Measurements from ENCODE around the gene KCTD1.
"Not testable (repeated sequence)": the region's sequence is repeated elsewhere in the genome, so short reads cannot be mapped to it uniquely, and the experiment has no call there.

The KCTD1 gene

GRCh38 chr18:26457611-26458353, 90.6 kb downstream of the KCTD1 start:
- DNase-seq (ENCODE audit: low read depth in 2 of 2) = no peak

DNA sequence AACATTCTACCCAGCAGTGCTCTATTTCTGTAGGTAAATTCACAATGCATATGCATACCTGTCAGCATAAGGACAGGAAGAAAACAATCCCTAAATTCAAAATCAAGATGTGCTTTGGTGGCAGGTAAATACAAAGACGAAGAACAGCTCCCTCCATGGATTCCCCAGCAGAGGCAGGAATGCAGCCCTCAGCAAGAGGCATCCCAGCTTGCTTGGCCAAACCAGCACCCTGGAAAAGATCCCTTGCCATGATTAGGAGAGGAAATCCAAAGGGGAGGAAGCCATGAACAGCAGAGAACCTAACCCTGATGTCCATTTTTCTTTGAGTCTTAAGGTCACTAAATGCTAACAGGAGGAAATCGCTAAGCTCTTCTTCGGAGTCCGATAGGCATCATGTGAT, 91.2 kb downstream of the KCTD1 start:
- no peak for DNase-seq (ENCODE audit: low read depth in 2 of 2)

- DNase-seq (ENCODE audit: low read depth in 2 of 2) = no peak
Observed at GRCh38 chr18:26456070-26456491, 92.3 kb downstream of the KCTD1 start.

DNA sequence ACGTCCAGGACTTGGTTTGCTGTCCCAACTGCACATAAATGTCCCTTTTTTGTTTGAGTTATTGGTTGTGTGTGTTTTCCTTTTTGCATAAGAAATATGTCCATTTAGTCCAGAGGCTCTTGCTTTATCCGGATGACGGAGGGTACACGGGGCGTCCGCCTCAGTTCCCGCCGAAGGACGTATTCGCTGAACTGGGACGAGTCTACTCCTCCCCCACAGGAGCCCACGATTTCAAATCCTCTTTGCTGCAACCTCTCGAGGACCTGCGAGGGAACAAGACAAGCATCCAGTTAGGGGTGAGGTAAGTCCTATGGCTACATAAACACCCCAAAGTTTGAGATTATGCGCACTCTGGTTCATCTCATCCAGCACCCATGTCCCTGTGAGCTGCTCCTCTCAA, 92.7 kb downstream of the KCTD1 start:
- DNase-seq (ENCODE audit: low read depth in 2 of 2) = no peak

GRCh38 chr18:26454616-26455015, 93.7 kb downstream of the KCTD1 start:
- DNase-seq (ENCODE audit: low read depth in 2 of 2) = no peak

- DNase-seq (ENCODE audit: low read depth in 2 of 2) = no peak
Observed at GRCh38 chr18:26454192-26454591, 94.2 kb downstream of the KCTD1 start.

DNA sequence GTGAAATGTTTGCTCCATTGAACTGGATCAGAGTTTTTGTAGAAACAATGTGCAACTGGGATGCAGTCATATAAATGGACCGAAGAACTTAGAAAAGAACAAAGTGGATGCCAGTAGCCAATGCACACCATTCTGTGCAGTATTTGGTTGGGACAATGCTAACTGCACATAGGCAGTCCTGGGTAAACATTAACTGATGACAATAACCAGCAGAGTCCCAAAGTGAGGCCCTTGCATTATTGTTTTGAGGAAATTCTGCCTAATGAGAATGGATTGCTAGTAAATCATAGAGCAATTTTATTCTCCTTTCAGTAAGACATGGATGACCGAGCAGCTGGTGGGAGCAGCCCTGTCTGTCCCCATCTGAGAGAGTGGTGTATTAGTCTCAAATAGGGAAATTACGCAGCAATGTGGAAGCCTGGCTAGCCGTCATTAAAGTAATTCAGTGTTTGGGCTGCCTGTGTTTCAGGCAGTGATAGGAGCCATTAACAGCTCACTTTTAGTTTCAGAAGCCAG, 94.9 kb downstream of the KCTD1 start:
- DNase-seq (ENCODE audit: low read depth in 2 of 2) = no peak

DNA sequence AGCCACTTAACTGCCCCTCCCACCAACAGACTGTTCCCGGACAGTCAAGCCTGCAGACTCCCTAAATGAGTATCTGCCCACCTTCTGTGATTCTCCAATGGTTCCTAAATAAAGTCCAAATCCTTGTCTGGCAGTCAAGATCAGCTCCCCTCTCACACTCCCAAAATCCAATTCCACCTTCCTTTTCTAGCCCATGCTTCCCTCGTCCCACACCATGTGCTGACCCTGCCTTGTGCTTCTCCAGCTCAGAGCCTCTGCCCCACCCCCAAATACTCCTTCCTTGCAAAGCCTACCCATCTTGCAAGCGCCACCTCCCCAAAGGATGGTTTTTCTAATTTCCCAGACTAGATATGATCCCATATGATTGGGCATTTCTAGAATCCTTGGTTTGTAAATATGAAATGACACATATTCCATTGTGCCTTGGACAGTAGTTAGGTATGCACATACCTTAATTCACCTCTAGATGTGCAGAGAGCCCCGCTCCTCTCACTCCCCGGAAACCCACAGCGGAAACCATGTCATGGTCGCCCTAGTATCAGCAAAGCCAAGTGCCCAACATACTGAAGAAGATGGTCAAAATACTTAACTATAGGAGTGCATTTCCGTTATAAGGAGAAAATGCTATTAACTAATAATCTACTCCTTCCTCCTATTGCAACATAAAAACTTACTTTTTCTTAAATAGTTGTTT, 97.2 kb downstream of the KCTD1 start:
- DNase-seq (ENCODE audit: low read depth in 2 of 2) = no peak

DNA sequence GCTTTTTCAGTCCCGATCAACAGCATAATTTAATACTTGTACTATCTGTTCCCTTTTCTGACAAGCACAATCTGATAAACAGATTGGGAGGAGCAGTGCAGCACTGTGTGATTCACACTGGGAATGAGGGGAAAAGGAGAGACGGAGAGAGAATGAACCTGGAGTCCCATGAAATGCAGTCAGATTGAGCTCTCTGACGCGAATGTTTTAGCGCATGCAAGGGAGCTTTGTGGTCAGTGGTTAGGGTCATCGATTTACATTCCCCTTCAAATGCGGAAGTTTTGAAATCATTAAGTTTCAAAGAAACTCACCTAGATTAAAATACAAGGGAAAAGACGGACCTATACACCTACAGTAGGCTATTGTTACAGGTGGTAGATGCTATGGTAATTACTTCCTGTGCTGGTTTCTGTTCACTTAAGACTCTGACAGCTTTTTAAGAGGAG, 99.6 kb downstream of the KCTD1 start:
- no peak for DNase-seq (ENCODE audit: low read depth in 2 of 2)

DNA sequence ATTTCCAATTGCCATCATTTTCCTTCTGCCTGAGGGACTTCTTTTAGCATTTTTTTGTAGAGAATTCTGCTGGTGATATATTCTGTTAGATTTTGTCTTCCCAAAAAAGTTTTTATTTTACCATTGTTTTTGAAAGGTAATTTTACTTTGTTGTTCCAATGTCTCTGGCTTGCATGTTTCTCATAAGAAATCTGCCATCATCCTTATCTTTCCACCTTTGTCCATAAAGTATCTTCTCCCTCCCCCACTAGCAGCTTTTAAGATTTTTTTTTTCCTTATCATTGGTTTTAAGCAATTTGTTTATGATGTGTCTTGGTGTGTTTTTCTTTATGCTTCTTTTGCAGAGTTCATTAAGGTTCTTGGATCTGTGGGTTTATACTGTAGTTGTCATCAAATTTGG, 104.5 kb downstream of the KCTD1 start:
- DNase-seq (ENCODE audit: low read depth in 2 of 2) = no peak

DNA sequence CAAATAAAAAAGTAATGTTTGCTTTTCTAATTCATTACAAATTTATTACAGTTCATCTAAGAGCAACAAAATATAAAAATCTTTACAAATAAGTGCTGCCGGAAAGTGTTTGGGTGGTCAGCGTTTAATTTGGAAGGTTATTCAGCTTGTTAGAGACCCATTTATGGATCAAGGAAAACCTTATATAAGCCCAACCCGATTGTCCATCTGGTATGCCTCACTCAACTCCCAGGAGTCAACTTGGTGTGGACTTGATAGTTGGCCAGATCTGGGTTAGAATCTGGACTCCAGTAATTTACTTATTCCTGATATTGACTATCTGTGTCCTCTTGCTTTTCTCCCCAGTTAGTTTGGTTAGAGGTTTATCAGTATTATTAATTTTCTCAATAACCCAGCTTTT, 106.2 kb downstream of the KCTD1 start:
- DNase-seq (ENCODE audit: low read depth in 2 of 2) = no peak

DNA sequence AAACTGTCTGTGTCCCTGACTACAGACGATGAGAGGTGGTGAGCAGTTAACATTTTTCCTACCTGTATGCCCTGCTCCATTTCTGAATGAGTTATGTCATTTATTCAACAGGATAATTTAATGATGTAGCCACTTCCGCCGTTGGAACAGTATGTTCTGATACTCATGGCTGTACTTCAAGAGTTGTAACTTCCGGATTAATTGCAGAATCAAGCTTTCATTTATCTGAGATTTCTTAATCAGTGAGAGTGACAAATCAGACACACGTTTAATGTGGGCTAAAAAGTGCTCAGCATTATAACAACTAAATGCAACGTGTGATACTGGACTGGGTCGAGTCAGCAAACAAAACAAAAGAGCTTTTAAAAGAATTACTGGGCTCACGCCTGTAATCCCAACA, 107.7 kb downstream of the KCTD1 start:
- no peak for DNase-seq (ENCODE audit: low read depth in 2 of 2)

DNA sequence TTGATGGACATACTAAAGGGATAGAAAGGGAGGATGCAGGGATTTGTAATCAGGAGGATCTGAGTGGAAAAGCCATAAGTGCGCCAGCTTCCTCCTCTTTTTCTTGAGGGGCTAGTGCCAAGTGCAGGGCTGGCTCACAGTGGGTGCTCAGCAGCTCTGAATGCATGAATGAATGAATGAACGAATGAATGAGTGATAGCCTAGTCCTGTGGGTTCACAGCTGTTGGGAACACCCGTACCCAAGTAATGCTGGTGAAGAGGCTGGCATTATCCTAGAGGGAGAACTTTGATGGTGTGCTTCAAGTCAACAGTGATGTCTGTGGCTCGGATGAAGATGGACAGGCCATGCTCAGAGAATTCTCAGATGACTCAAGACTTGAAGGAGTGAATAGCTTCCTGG, 108.8 kb downstream of the KCTD1 start:
- DNase-seq (ENCODE audit: low read depth in 2 of 2) = no peak

DNA sequence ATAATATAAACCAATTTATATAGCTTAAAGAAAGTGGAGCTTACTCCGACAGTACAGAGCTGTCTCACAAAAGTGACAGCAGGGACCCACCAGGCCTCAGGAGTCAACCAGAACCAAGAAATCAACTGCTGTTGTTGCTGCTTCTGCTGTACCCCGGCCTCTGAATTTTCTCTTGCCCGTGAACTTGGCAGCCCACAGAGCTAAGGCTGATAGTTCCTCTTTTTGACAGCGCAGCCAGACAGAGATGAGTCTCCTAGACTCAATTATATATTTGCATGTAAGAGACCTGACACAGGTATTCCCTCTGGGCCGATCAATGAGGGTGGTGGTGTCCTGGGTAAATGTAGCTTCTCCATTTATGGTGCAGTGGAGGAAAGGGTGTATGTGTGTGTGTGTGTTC, 109.4 kb downstream of the KCTD1 start:
- DNase-seq (ENCODE audit: low read depth in 2 of 2) = no peak

DNA sequence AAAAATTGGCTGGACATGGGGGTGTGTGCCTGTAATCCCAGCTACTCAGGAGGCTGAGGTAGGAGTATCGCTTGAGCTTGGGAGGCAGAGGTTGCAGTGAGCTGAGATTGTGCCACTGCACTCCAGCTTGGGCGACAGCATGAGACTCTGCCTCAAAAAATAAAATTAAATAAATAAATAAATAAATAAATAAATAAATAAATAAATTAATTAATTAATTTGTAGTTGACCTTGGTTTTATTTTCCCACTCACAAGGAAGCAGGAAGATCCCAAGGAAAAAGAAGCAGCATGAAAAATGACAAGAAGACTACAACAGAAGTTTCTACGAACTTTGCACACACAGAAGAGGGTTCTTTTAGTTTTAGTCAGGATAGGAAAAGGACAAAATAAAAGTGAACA, 110.7 kb downstream of the KCTD1 start:
- DNase-seq (ENCODE audit: low read depth in 2 of 2) = not testable (repeated sequence)

GRCh38 chr18:26436176-26437051, 111.9 kb downstream of the KCTD1 start:
- no peak for DNase-seq (ENCODE audit: low read depth in 2 of 2)

GRCh38 chr18:26435415-26436095, 112.8 kb downstream of the KCTD1 start:
- DNase-seq (ENCODE audit: low read depth in 2 of 2) = no peak

DNA sequence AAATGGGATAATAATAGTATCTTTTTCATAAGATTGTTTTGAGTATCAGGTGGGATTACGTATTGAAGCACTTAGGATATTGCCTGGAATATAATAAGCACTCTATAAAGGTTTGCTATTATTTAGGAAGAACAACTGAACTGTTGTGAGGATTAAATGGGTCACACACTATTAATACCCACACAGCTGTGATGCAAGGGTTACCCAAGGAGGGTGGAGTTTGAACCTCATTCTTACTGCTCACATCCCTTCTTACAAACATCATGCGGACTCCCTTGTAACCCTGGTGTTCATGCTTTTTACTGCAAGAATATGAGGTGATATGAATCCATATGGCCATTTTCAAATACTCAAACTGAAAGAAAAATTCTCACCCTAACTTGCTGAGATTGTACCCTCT, 113.5 kb downstream of the KCTD1 start:
- no peak for DNase-seq (ENCODE audit: low read depth in 2 of 2)

- no peak for DNase-seq (ENCODE audit: low read depth in 2 of 2)
Observed at GRCh38 chr18:26432651-26433424, 115.5 kb downstream of the KCTD1 start.

DNA sequence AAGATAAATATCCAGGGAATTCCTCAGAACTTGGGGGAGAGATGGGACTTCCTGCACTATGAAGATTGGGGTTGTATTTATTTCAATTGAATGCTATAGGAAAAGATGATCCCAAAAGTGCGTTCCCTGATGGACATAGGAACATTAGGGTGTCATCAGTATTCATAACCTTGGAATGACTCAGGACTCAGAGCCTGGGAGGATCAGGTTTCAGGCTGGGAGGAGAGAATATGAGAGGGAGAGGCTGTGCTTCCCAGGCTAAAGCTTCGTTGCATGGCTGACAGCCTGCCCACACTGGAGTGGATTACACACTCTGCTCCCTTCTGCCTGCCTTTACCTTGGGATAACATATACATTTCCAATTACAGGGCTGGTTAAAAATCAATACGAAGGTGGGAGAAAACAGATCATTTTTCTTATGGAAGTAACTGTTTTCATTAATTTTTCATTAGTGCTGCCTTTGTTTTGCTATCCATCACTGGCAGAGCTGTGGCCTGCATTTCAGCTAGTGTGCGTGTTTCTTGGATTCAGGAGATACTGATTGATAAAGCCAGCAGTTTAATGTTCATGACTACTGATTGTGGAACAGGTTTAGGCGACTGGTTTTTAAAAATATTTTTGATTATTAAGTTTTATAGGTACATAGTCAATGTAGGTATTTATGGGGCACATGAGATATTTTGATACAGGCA, 118.7 kb downstream of the KCTD1 start:
- DNase-seq (ENCODE audit: low read depth in 2 of 2) = no peak

All from stimulated activated CD8-positive, alpha-beta memory T cell treated with anti-CD3 and anti-CD28 coated beads, Interleukin-2, amount 100 ng/mL, for 1 hour (primary cell).